ENCODE results near the gene FXYD1.

Gene FXYD1

GRCh38 chr19:35144259-35144599 is 5.6 kb downstream of the FXYD1 start:
- TF ChIP-seq CTCF (IDR thresholded peaks at IDR 0.05) = no peak
- H3K27ac ChIP-seq = no peak overlapping the region
- H3K36me3 ChIP-seq = no peaks in the 10 kb centered on the region
- H3K27me3 ChIP-seq = peaks cover 63% of the 10 kb centered on the region
- peaks cover 29% of the 10 kb centered on the region in 2 experiments for H3K4me1 ChIP-seq (ENCODE audit: control insufficient read depth in 1 of 2, insufficient read depth in 1 of 2, low read depth in 1 of 2, low read length in 1 of 2)
- H3K4me3 ChIP-seq (ENCODE audit: low read depth in 1 of 2, low read length in 1 of 2) = no peak overlapping the region
- H3K9me3 ChIP-seq = no peaks in the 10 kb centered on the region

- Histone ChIP-seq H3K27me3 (peaks cover 63% of the 10 kb centered on the region), H3K9me3 (no peaks in the 10 kb centered on the region), H3K27ac (no peak overlapping the region), H3K36me3 (no peaks in the 10 kb centered on the region), H3K4me1 (ENCODE audit: control insufficient read depth in 1 of 2, insufficient read depth in 1 of 2, low read depth in 1 of 2, low read length in 1 of 2) (peaks cover 23 to 26% of the 10 kb centered on the region in 2 experiments), H3K4me3 (ENCODE audit: low read depth in 1 of 2, low read length in 1 of 2) (no peak overlapping the region)
- TF ChIP-seq CTCF (IDR thresholded peaks at IDR 0.05) = no peak
Observed at GRCh38 chr19:35144600-35145436, 6.2 kb downstream of the FXYD1 start.

- Histone ChIP-seq H3K9me3 (no peaks in the 10 kb centered on the region), H3K27ac (no peak overlapping the region)
- no peak for TF ChIP-seq CTCF (IDR thresholded peaks at IDR 0.05)
Observed at GRCh38 chr19:35146746-35147459, 8.3 kb downstream of the FXYD1 start.

GRCh38 chr19:35149463-35149862 is 10.8 kb downstream of the FXYD1 start:
- Histone ChIP-seq H3K27me3 (peaks cover 29% of the 10 kb centered on the region), H3K27ac (no peak overlapping the region), H3K36me3 (no peaks in the 10 kb centered on the region), H3K9me3 (no peaks in the 10 kb centered on the region), H3K4me1 (ENCODE audit: control insufficient read depth in 1 of 2, insufficient read depth in 1 of 2, low read depth in 1 of 2, low read length in 1 of 2) (peaks cover 18 to 30% of the 10 kb centered on the region in 2 experiments), H3K4me3 (ENCODE audit: low read depth in 1 of 2, low read length in 1 of 2) (no peak overlapping the region)
- no peak for TF ChIP-seq CTCF (IDR thresholded peaks at IDR 0.05)

More at GRCh38 chr19:35146746-35147459, 8.3 kb downstream of the FXYD1 start:
- H3K36me3 ChIP-seq = no peaks in the 10 kb centered on the region
- no peak overlapping the region for H3K4me3 ChIP-seq (ENCODE audit: low read depth in 1 of 2, low read length in 1 of 2)
- H3K4me1 ChIP-seq (ENCODE audit: control insufficient read depth in 1 of 2, insufficient read depth in 1 of 2, low read depth in 1 of 2, low read length in 1 of 2) = peaks cover 10 to 21% of the 10 kb centered on the region in 2 experiments
- peaks cover 44% of the 10 kb centered on the region for H3K27me3 ChIP-seq

- no peak for TF ChIP-seq CTCF (IDR thresholded peaks at IDR 0.05)
- Histone ChIP-seq H3K27ac (no peak overlapping the region), H3K4me3 (ENCODE audit: low read depth in 1 of 2, low read length in 1 of 2) (no peak overlapping the region), H3K27me3 (peaks cover 19% of the 10 kb centered on the region), H3K4me1 (ENCODE audit: control insufficient read depth in 1 of 2, insufficient read depth in 1 of 2, low read depth in 1 of 2, low read length in 1 of 2) (peaks cover 26 to 35% of the 10 kb centered on the region in 2 experiments), H3K36me3 (no peaks in the 10 kb centered on the region), H3K9me3 (no peaks in the 10 kb centered on the region)
Observed at GRCh38 chr19:35150445-35150844, 11.8 kb downstream of the FXYD1 start.
